HG03196 (cell line): Measurements from ENCODE around the gene SCGB2A2.

Source experiments
- ATAC-seq: cut with Tn5 transposase; IDR thresholded peaks from one replicate; pipeline ENCODE4 v1.9.1; 2021; ENCODE audit not compliant: unreplicated experiment

SCGB2A2 gene

GRCh38 chr11:62269654-62270278 is at the start of gene SCGB2A2:
Gene SCGB2A2, plus strand, starts transcription at chr11:62270158. Its CDS starts 59 bp downstream, at chr11:62270217.
- ATAC-seq, result no peak

- no peak for ATAC-seq
These were observed 48.5 kb upstream of the SCGB2A2 start for GRCh38 chr11:62221498-62221897.

- no peak for ATAC-seq
These were observed 46.9 kb upstream of the SCGB2A2 start for GRCh38 chr11:62223095-62223494.

GRCh38 chr11:62233730-62234129 is 36.2 kb upstream of the SCGB2A2 start:
- ATAC-seq, result no peak

- ATAC-seq, result no peak
These were observed 33.8 kb upstream of the SCGB2A2 start for GRCh38 chr11:62236187-62236586.

GRCh38 chr11:62237499-62237898 is 32.5 kb upstream of the SCGB2A2 start:
- ATAC-seq, result no peak

GRCh38 chr11:62238151-62238550 is 31.8 kb upstream of the SCGB2A2 start:
- ATAC-seq, result no peak

GRCh38 chr11:62241095-62241494 is 28.9 kb upstream of the SCGB2A2 start:
- ATAC-seq, result no peak

GRCh38 chr11:62242021-62242420 is 27.9 kb upstream of the SCGB2A2 start, which contains the start of gene SCGB1D2:
Gene SCGB1D2, plus strand, starts transcription at chr11:62242239. Its CDS starts 69 bp downstream, at chr11:62242308.
- no peak for ATAC-seq

- no peak for ATAC-seq
These were observed 24.6 kb upstream of the SCGB2A2 start for GRCh38 chr11:62245271-62245753.

GRCh38 chr11:62251698-62252097 is 18.3 kb upstream of the SCGB2A2 start:
- no peak for ATAC-seq

- no peak for ATAC-seq
These were observed 15.9 kb upstream of the SCGB2A2 start for GRCh38 chr11:62253999-62254542.

GRCh38 chr11:62256281-62256680 is 13.7 kb upstream of the SCGB2A2 start:
- no peak for ATAC-seq

GRCh38 chr11:62260261-62260953 is 9.6 kb upstream of the SCGB2A2 start:
- no peak for ATAC-seq

GRCh38 chr11:62264004-62264403 is 6.0 kb upstream of the SCGB2A2 start:
- ATAC-seq, result no peak

GRCh38 chr11:62266558-62266957 is 3.4 kb upstream of the SCGB2A2 start:
- ATAC-seq, result no peak

- ATAC-seq, result no peak
These were observed 2.9 kb upstream of the SCGB2A2 start for GRCh38 chr11:62267050-62267449.

GRCh38 chr11:62267576-62267975 is 2.4 kb upstream of the SCGB2A2 start:
- ATAC-seq, result no peak

- ATAC-seq, result no peak
These were observed 3.3 kb downstream of the SCGB2A2 start for GRCh38 chr11:62273284-62273683.

- no peak for ATAC-seq
These were observed 3.9 kb downstream of the SCGB2A2 start for GRCh38 chr11:62273789-62274275.

GRCh38 chr11:62280452-62280851 is 10.5 kb downstream of the SCGB2A2 start:
- ATAC-seq, result no peak

GRCh38 chr11:62295504-62295903 is 25.5 kb downstream of the SCGB2A2 start:
- ATAC-seq, result no peak
